ENCODE measurements around the gene IKBKG.

GRCh38 chrX:154593201-154593600 is 45.8 kb downstream of the IKBKG start:
- no peak for TF ChIP-seq CTCF (IDR thresholded peaks at IDR 0.05 in 2 of 3, conservative IDR thresholded peaks at IDR 0.05 in 1 of 3; ENCODE audit: borderline replicate concordance in 1 of 3, insufficient read depth in 1 of 3, low read depth in 2 of 3, low read length in 2 of 3)
- no peak for TF ChIP-seq POLR2A (IDR thresholded peaks at IDR 0.05; ENCODE audit: borderline replicate concordance, extremely low read depth, insufficient read depth, insufficient read length)
- TF ChIP-seq EZH2 (IDR thresholded peaks at IDR 0.05) = no peak
- TF ChIP-seq POLR2AphosphoS5 (IDR thresholded peaks at IDR 0.05; ENCODE audit: low read depth, low read length) = no peak
- no peak for TF ChIP-seq ZNF274 (IDR thresholded peaks at IDR 0.05; ENCODE audit: low read depth, low read length)

All from HCT116 (cell line).